Nephron progenitor cell (in vitro differentiated cells): ENCODE data around the gene RAVER1.

Experiments
- DNase-seq: peaks from one replicate; pipeline ENCODE4 v3.0.0; 2021
- H3K27ac Mint-ChIP-seq: 2 replicates; pipeline ENCODE4 v1.8.0; 2021; ENCODE audit warnings: mild to moderate bottlenecking, moderate library complexity, mixed read lengths
- H3K27me3 Mint-ChIP-seq: 2 replicates; pipeline ENCODE4 v1.8.0; 2021; ENCODE audit warnings: mild to moderate bottlenecking, low read depth, mixed read lengths; ENCODE audit not compliant: poor library complexity
- H3K36me3 Mint-ChIP-seq: 2 replicates; pipeline ENCODE4 v1.8.0; 2021; ENCODE audit warnings: low read depth, mixed read lengths
- H3K4me1 Mint-ChIP-seq: 2 replicates; pipeline ENCODE4 v1.8.0; 2021; ENCODE audit warnings: mixed read lengths
- H3K4me3 Mint-ChIP-seq: 2 replicates; pipeline ENCODE4 v1.8.0; 2021; ENCODE audit warnings: mild to moderate bottlenecking, moderate library complexity, mixed read lengths
- H3K9me3 Mint-ChIP-seq: 2 replicates; pipeline ENCODE4 v1.8.0; 2021; ENCODE audit warnings: mild to moderate bottlenecking, moderate library complexity, mixed read lengths
- CTCF ChIP-seq: fragments of 200-600 bp; sonication (generic); IDR thresholded peaks from 2 replicates; pipeline ENCODE4 v1.5.0; 2021; ENCODE audit warnings: antibody characterized with exemption

The RAVER1 gene

GRCh38 chr19:10293637-10294367 lies 39.5 kb downstream of the RAVER1 start:
- Mint-ChIP-seq H3K9me3 (no peaks in the 10 kb centered on the region), H3K36me3 (no peaks in the 10 kb centered on the region), H3K27ac (no peak overlapping the region), H3K4me3 (no peak overlapping the region), H3K4me1 (peaks cover 21% of the 10 kb centered on the region), H3K27me3 (peaks cover 99% of the 10 kb centered on the region)
- no peak for DNase-seq
- no peak for TF ChIP-seq CTCF

GRCh38 chr19:10292789-10293636 lies 40.3 kb downstream of the RAVER1 start:
- Mint-ChIP-seq H3K4me1 (peaks cover 26% of the 10 kb centered on the region), H3K27ac (no peak overlapping the region), H3K9me3 (no peaks in the 10 kb centered on the region), H3K4me3 (peak overlapping the region; percentile 65), H3K36me3 (no peaks in the 10 kb centered on the region), H3K27me3 (peaks cover 100% of the 10 kb centered on the region)
- peak; percentile 29 for DNase-seq
- TF ChIP-seq CTCF = no peak

- peak; percentile 92 for DNase-seq
- H3K27ac Mint-ChIP-seq = no peak overlapping the region
Measured at GRCh38 chr19:10292206-10292788, 41.0 kb downstream of the RAVER1 start.

GRCh38 chr19:10291554-10292205 lies 41.6 kb downstream of the RAVER1 start:
- no peak for DNase-seq
- H3K27me3 Mint-ChIP-seq = peaks cover 100% of the 10 kb centered on the region
- peak overlapping the region; percentile 69 for H3K4me3 Mint-ChIP-seq

More at GRCh38 chr19:10292206-10292788, 41.0 kb downstream of the RAVER1 start:
- Mint-ChIP-seq H3K27me3 (peaks cover 100% of the 10 kb centered on the region), H3K9me3 (no peaks in the 10 kb centered on the region), H3K4me3 (peak overlapping the region; percentile 65), H3K4me1 (peaks cover 26% of the 10 kb centered on the region), H3K36me3 (no peaks in the 10 kb centered on the region)
- no peak for TF ChIP-seq CTCF

More at GRCh38 chr19:10291554-10292205, 41.6 kb downstream of the RAVER1 start:
- peaks cover 26% of the 10 kb centered on the region for H3K4me1 Mint-ChIP-seq
- H3K36me3 Mint-ChIP-seq = no peaks in the 10 kb centered on the region
- H3K9me3 Mint-ChIP-seq = no peaks in the 10 kb centered on the region
- no peak overlapping the region for H3K27ac Mint-ChIP-seq
- TF ChIP-seq CTCF = no peak
